HG02938 (cell line): ENCODE data around the gene TUBGCP3.

Experiments
- ATAC-seq: cut with Tn5 transposase; IDR thresholded peaks from one replicate; pipeline ENCODE4 v1.9.1; 2021; ENCODE audit warnings: mild to moderate bottlenecking, moderate library complexity; ENCODE audit not compliant: unreplicated experiment

Gene TUBGCP3

DNA sequence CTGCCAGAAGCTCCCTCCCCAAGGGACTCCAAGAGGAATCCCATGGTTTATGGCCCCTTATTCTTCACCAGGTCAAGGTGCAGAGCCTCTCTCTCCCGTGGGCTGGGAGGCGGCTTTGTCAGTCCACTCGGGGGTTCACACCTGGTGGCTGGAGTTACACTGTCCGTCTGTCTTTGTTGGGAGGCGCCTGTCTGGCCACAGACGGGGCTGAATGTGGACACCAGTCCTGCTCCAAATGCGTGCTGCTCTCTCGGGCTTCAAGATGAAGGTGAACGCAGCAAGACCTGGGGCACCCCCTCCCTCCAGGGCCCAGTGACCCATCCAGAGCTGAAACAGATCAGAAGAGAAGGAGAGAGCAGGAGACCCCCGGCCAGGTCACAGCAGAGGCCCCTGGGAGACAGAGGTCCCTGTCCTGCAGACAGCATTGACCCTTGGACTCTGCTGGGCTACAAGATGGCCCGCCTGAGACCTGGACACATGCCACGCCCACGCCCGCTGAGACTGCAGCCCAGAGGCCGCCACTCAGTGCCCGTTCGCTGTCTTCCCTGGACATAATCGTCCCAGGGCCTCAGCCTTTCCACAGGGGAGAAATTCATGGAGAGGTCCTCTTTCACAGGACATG lies 29.9 kb upstream of the TUBGCP3 start:
- no peak for ATAC-seq

DNA sequence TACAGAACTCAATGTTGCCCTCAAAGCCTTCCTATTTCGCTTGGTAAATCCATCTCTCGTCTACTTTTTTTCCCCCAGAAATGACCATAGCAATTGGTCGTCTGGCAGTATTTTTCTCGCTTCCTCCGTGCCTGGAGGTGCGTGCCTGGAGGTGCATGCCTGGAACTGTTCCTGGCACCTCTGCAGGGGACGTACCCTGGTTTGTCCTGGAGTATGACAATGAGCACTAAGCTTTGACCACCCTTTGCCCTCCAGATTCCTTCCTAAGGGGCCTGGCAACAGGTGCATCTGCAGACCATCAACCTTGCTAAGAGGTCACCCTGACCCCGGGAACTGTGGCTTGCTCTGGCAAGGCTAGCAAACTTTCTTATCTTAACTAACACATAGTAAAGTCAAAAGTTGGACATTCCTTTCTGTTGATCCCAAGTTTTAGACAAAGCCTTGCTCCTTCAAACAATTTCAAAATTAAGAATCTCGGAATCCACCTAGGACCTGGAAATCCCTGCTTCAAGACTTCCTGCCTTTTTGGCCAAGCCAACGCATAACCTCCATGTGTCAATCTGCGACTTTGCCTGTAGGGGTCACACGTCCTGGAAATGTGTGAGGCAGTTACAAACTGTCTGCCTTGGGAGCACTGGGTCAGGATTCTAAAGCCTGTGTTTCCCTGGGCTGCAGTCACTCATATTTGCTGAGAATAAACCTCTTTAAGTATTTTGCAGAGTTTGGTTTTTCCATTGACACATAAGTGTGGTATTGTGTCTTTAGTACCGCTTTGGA lies 28.8 kb upstream of the TUBGCP3 start:
- no peak for ATAC-seq

DNA sequence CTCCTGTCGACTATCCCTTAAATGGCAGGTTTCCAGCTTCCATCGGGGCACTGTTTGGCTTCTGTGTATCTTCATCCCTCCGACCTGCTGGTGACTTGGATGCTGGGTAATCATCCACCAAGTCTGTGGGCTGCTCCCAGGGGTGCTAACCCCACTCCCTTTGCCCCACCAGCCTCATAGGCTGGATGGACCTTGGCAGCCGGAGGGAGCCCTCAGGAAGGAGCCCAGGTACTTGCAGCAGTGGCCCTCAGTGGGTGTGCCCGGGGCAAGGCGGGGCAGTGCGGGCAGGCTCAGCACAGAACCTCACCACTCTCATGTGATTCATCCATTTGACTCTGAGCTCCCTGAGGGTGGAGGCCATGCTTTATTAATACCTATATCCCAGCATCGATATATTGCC lies 27.4 kb upstream of the TUBGCP3 start:
- no peak for ATAC-seq

DNA sequence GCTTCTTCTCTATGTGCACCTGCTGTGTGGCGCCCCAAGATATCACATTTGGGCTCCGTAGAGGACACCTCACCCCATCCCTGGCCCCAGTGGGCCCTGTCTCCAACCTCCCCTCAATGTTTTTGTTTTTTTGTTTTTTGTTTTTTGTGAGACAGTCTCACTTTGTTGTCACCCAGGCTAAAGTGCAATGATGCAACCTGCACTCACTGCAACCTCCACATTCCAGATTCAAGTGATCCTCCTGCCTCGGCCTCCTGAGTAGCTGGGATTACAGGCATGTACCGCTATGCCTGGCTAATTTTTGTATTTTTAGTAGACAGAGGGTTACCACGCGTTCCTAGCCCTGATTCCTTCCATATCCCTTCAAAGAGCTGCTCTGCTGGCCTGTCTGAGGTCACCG lies 26.9 kb upstream of the TUBGCP3 start:
- no peak for ATAC-seq

DNA sequence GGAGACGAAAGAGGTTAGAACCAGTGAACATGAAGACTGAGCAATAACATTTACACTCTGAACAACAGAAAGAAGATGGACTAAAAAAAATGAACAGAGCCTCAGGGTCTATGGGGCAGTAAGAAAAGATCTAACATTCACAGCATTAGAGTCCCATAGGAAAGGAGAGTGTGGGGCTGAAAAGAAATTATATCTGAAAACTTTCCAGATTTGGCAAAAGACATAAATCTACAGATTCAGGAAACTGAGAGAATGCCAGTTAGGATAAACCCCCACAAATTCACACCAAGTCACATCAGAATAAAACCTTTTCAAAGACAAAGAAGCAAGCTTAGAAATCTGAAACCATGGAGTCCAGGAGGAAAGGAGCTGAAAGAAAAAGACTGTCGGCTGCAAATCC lies 20.3 kb upstream of the TUBGCP3 start:
- no peak for ATAC-seq

DNA sequence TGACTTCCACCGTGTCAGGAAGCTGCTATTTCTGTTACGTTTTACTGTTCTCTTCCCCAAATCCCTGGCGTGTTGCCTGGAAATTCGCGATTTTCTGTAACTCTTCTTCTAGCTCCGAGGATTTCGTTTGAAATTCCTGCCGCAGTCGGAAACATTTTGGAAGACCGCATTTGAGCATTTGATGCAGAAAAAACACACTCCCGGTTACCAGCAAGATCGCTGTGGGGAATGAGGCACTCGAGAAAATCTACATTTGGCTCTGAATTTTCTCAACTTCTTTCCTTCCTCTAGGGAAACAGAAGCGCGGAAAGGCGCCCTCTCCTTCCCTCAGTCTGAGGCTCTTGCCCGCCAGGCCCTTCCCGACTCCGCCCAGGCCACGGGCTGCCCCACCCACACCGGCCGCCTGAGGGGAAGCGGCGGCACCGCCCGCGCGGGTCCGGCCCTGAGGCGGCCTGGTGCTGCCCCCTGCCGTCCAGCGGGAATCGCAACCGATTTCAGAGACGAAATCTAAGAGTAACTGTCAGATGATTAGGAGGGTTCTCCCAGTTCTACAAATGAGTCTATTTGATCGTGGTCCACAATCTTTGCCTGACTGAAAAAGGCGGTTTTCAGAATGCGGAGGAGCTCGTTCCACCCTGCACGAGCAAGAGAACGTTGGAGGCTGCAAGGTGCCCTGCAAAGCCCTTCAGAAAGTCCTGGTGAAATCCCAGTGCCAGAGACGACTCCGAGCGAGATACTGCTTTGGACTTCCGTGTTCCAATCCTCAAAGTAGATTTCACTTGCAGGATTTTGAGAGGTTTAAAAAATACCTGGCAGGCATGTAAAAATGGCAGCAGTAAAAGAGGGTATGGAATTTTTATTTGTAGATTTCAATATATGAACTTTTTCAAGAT lies 18.4 kb upstream of the TUBGCP3 start:
- ATAC-seq: peak; percentile 95

DNA sequence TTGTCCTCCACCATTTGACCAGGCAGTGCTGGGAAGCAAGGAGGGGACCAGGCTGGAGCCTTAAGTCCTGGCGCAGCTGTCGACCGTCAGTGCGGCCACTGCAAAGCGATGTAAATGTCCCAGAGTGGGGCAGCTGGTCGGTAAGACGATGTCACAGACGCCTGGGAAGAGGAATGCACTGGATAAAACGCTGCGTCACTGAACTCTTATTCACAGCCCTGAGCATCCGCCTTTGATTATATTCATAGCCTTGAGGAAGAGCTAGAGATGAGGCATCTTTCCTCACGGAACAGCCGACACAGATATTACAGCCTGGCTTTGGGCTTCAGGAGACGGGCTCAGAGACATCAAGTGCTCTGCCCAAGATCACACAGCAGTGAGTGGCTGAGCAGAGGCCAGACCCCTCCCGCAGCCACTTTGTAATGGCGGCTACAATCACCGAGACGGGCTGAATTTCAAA lies 17.6 kb upstream of the TUBGCP3 start:
- ATAC-seq: no peak

DNA sequence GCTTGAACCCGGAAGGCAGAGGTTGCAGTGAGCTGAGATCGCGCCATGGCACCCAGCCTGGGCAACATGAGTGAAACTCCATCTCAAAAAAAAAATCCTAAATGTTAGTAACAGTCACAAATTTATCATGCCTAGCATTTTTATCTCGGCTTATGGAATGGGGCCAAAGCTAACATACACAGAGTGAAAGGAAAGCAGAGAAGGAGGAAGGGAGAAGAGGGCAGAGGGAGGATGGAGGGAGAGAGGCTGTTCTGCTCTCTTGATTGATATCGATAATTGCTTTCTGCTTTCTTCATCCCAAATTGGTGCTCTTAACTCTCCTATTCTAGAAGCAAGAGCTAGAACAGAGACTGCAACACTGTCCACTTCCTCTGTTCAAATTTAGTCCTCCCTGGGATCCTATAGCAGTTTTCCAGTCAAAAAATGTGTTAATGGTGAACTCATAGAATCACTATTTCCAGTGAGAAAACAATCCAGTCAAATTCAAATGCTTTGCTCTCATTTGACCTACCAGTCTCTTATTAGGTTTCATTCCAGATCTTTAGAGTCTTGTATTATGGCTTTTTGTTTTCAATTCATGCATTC lies 15.8 kb upstream of the TUBGCP3 start:
- ATAC-seq: no peak

DNA sequence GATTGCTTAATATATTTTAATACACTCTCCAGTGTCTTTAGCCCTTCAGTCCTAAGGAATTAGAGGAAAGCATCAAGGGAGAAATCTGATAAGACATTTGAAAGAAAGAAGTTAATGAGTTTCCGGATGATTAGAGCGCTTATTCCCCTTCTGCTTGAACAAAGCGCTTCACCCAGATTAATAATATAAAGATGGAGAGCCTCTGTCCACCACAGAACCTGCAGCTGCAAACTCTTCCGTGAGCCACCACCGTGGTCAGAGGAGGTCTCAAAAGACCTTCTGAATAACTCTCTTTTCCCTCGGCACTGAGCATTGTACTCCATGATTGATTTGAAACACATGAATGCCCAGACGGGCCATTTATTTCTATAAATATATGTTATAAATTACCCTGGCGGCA lies 14.2 kb upstream of the TUBGCP3 start:
- no peak for ATAC-seq

DNA sequence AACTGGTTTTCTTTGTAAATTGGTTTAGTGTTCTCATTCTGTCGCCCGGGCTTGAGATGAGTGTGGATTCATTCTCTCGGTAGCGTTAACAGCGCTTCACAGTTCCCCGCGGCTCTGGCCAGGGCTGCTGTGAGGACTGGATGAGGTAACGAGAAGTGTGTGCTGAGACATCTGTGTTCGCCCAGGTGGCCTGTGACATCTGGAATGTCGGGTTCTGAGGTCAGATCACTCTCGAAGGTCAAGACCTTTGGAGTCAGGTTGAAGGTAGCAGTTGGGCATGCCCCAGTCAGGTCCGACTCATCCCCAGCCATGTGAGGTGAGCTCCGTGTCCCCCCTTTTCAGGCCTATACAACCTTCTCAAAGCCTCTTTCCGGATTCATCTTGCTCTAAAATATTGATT lies 13.4 kb upstream of the TUBGCP3 start:
- ATAC-seq: no peak

DNA sequence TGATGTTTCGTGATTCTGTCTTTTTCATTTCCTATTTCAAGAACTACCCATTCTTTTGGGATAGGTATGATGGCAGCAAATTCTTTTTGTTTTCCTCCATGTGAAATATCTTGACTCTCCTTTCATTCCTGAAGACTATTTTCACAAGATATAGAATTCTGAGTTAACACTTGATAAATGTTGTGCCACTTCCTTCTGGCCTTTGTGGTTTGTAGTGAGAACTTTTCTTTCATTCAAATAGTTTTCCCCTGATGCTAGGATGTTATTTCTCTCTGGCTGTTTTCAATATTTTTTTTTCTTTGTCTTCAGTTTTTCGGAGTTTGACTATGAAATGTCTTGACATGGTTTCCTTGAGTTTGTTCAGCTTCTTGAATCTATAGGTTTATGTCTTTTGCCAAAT lies 8.3 kb upstream of the TUBGCP3 start:
- ATAC-seq: no peak

DNA sequence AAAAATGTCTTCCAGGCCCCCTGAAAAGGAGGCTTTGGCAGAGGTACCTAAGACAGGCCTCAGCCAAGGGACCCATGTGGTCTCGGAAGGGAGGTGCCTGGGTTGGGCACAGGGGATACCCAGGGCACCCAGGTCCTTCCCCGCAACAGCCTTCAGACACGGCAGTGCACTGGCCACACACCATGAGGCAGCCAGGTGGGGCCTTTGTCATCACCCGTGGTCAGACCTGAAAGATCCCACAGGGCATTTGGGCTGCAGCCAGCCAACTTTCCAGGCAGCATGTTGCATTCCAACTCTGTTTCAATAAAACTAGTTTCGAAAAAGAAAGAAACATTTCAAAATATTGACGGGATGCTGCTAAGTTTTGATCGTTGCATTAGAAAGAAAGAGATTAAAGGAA lies 4.7 kb upstream of the TUBGCP3 start:
- no peak for ATAC-seq

DNA sequence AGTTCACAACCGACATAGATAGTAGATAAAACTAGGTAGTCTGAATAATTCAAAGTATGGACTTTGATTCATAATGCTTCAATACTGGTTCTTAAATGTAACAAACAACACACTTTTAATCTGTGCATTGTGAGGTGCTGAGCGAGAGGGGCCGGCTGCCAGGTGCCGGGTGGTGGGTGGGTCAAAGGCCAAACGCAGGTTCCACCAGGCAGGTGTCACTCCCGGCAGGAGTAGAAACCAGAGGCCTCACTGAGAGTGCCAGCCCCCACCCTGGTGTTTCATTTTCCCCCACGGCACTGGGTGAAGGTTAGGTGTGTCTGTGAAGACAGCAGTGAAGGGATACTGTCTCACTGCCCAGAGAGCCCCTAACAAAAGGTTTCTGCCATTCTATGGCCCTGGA lies 4.2 kb upstream of the TUBGCP3 start:
- no peak for ATAC-seq

DNA sequence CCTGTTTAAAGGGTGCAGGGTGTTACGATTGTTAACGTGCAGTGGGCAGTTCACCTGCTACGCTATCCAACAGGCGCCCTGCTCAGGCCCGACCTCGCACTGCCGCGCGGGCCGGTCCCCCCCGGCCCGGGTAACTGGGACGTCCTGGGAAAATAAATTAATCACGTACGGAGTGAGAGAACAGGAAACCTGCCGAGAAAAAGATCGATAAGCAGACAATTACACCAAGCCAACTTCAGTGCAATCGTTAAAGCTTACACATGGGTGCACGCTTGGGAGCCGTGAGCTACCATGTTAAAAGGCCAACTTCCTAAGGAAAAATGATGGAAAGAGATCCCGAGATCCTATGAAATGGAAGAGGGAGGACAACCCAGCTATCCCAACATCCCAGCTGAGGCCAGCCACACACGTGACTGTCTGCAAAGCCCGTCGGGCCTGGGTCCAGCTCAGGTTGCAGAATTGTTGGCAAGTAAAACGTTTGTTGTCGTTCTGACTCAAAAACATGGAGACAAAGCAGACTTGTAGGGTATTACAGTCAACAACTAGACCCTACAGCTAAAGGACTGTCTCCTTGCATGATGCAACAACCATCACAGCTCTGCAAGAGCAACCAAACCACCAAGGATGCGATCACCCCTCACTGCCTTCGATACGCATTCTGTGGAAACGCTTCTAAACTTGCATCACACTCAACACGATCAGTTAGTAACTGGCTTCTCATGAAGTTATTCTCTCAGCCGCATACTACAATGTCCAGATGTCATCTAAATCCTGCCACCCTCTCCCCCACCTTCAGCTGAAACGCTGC lies 741 bp upstream of the TUBGCP3 start:
- no peak for ATAC-seq

DNA sequence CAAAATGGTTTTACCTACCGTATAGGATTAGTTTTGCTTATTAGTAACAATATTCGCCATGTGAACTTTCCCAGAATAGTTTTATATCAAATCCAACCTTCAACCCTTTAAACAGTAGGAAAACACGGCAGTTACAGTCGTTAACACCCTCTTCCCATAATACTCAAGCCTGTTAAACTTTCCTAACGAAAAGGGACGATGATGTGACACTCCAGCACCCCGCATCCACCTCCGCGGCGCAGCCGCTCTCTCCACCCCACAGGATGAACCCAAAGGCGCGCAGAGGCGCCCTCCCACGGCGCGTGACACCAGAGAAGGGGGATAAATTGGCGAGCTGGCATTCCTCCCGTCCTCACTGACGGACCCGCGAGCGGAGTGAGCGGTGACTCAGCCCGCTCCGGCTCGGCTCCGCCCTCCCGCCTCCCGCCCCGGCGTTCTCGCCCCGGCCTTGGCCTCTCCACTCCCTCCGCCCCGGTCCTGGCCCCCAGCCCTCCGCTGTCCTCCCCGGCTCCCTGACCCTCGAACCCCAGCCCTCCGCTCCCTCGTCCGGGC lies 665 bp downstream of the TUBGCP3 start:
- peak; percentile 39 for ATAC-seq

DNA sequence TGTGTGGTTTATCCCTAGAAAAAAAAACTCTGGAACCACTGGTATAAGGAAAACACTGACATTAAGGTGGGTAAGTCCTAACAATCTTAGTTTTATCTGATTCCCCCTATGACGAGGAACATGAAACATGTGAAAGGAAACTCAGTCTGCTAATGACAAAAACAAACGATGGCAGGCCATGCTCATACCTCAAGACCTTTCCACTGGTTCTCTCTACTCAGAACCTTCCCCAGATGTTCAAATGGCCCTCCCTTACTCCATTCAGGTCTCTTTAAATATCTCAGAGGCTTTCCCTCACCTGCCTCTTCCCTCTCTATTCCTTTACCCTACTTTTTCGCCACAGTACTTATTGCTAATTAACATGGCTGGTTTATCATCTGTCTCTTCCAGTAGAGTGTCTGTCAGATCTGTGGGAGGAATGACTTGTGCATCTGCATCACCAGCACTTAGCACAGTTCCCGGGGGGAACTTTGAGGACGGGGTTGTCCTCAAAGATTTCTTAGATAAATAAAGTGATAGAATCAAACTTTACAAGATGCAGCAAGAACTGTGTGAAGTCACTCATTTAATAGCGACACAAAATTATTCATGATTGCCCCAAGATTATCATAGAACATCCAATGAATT lies 1.5 kb downstream of the TUBGCP3 start:
- ATAC-seq: no peak

DNA sequence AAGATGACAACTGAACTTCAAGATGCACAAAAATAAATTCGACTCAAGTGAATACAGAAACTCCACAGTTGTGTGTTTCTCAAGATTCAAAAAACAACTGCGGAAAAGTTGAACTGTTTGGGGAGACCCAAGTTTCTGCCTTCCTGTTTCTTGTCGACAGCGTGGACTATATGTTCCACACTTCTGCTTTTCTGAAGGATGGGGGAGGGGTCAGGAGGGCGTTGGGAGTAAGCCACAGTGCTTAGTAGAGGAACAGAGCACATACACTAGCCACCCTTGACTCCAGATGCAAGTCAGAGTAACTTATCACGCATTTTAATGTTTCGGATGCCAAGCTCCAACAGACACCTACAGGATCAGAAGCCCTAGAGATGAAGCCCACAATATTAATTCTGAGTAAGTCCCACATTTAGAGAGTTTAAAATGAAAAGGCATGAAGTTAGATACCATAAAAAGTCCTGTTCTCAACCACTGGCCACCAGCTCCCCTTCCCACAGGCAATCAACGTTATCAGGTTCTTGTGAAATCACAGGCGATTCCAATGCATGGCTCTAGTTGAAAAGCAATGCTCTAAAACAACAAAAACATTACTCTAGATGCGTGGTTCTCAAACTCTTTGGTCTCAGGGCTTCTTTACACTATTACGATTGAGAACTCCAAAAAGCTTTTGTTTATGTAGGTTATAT lies 4.2 kb downstream of the TUBGCP3 start:
- peak; percentile 40 for ATAC-seq

DNA sequence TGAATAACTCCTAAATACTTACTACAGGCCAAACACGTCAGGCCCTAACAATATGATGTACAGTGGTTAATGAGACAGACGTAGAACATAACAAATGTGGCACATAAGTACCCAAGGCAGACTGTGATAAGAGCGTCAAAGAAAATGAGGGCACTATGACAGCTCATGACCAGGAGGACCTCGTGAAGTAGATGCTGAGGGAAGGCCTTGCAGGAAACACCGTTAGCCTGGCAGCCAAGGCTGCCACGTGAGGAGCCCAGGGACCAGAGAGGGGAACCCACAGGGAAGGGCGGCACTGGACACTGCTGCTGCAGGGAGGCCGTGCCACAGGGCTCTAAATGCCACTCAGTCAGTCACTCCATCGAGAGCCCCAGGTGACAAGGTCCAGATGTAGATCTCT lies 5.7 kb downstream of the TUBGCP3 start:
- ATAC-seq: no peak

DNA sequence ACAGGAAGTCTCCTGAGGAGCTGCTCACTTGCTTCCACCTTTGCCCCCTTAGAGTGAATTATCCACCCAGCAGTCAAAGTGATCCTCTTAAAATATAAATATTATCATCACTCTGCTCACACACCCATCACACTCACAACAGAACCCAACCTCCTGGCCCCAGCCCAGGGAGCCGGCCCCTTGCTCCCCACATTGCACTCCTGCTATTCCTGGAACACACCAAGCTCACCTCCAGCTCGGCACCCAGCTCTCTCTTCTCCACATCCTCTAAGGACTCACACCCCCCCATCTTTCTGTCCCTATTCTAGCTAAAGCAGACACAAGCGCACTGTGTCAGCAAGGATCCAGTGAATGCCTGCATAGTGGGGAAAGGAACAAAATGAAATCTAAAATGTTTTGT lies 7.0 kb downstream of the TUBGCP3 start:
- no peak for ATAC-seq
